WTC11 (cell line): ENCODE measurements around the gene PEX26. TPM values are rescaled to one million over a fixed set of nuclear protein-coding genes. Genes with fewer than 3 reads are reported as not detected.
"Not testable (repeated sequence)": the region's sequence is repeated elsewhere in the genome, so short reads cannot be mapped to it uniquely, and the experiment has no call there.

ENCODE experiments used
- ATAC-seq: fragments of 200-7000 bp; cut with Tn5 transposase; 2 replicates; pipeline ENCODE4 v1.10.0; 2021; ENCODE audit warnings: mild to moderate bottlenecking, moderate library complexity
- CTCF ChIA-PET: fragments of 300-600 bp; sonication (Branson Sonifier 250); formaldehyde crosslinking; loops from one replicate; lab custom pipeline; 2021; ENCODE audit warnings: antibody characterized with exemption; lab: Charles Lee
- POLR2A ChIA-PET: fragments of 350-600 bp; sonication (Branson Sonifier 250); formaldehyde crosslinking; loops from one replicate; lab custom pipeline; 2021; ENCODE audit warnings: antibody characterized with exemption; lab: Charles Lee
- DNase-seq: peaks from one replicate; pipeline ENCODE4 v3.0.0; 2021; ENCODE audit warnings: low spot score
- H3K27ac Mint-ChIP-seq: 2 replicates; pipeline ENCODE4 v1.8.0; 2021; ENCODE audit warnings: mixed read lengths
- H3K27me3 Mint-ChIP-seq: 2 replicates; pipeline ENCODE4 v1.8.0; 2021; ENCODE audit warnings: low read depth, mild to moderate bottlenecking, moderate library complexity, mixed read lengths
- H3K36me3 Mint-ChIP-seq: 2 replicates; pipeline ENCODE4 v1.8.0; 2021; ENCODE audit warnings: mixed read lengths
- H3K4me1 Mint-ChIP-seq: 2 replicates; pipeline ENCODE4 v1.8.0; 2022; ENCODE audit warnings: mixed read lengths
- H3K4me3 Mint-ChIP-seq: 2 replicates; pipeline ENCODE4 v1.8.0; 2021; ENCODE audit warnings: mild to moderate bottlenecking, moderate library complexity, mixed read lengths
- H3K9me3 Mint-ChIP-seq: 2 replicates; pipeline ENCODE4 v1.8.0; 2021; ENCODE audit warnings: mixed read lengths
- ARID4B ChIP-seq: sonication (generic); formaldehyde crosslinking; IDR thresholded peaks from 2 replicates; pipeline ENCODE4 v1.8.0; 2023; ENCODE audit warnings: missing genetic modification reagents, mild to moderate bottlenecking, borderline replicate concordance
- ATF2 ChIP-seq: sonication (generic); formaldehyde crosslinking; IDR thresholded peaks from 2 replicates; pipeline ENCODE4 v1.8.1; 2022; ENCODE audit warnings: low read depth, missing genetic modification reagents, borderline replicate concordance
- CBFB ChIP-seq: sonication (generic); formaldehyde crosslinking; IDR thresholded peaks from 2 replicates; pipeline ENCODE4 v1.8.1; 2022; ENCODE audit warnings: mild to moderate bottlenecking, low read depth, missing genetic modification reagents
- CREM ChIP-seq: sonication (generic); formaldehyde crosslinking; IDR thresholded peaks from 2 replicates; pipeline ENCODE4 v1.8.1; 2022; ENCODE audit warnings: mild to moderate bottlenecking, missing genetic modification reagents, moderate library complexity
- EMX1 ChIP-seq: fragments of 250-450 bp; sonication (Bioruptor Pico); IDR thresholded peaks from 2 replicates; pipeline ENCODE4 v1.8.0; 2021; ENCODE audit warnings: mild to moderate bottlenecking
- ETV6 ChIP-seq: sonication (generic); formaldehyde crosslinking; IDR thresholded peaks from 2 replicates; pipeline ENCODE4 v1.8.1; 2022; ENCODE audit warnings: mild to moderate bottlenecking, missing genetic modification reagents
- GABPB1 ChIP-seq: sonication (generic); formaldehyde crosslinking; IDR thresholded peaks from 2 replicates; pipeline ENCODE4 v1.8.1; 2023; ENCODE audit warnings: mild to moderate bottlenecking, missing genetic modification reagents
- JAZF1 ChIP-seq: fragments of 250-450 bp; sonication (Bioruptor Pico); IDR thresholded peaks from 2 replicates; pipeline ENCODE4 v1.9.0; 2021; ENCODE audit warnings: moderate library complexity, mild to moderate bottlenecking, inconsistent platforms
- MYBL2 ChIP-seq: sonication (generic); formaldehyde crosslinking; IDR thresholded peaks from 2 replicates; pipeline ENCODE4 v1.8.1; 2023; ENCODE audit warnings: mild to moderate bottlenecking, moderate library complexity, missing genetic modification reagents
- NR1H2 ChIP-seq: sonication (generic); formaldehyde crosslinking; IDR thresholded peaks from 2 replicates; pipeline ENCODE4 v1.9.0; 2021; ENCODE audit warnings: mild to moderate bottlenecking, moderate library complexity, missing genetic modification reagents
- SMAD3 ChIP-seq: sonication (generic); formaldehyde crosslinking; IDR thresholded peaks from 2 replicates; pipeline ENCODE4 v1.8.0; 2022; ENCODE audit warnings: missing genetic modification reagents, mild to moderate bottlenecking, borderline replicate concordance
- SOX15 ChIP-seq: fragments of 250-450 bp; sonication (Bioruptor Pico); IDR thresholded peaks from 2 replicates; pipeline ENCODE4 v1.9.0; 2021; ENCODE audit warnings: mild to moderate bottlenecking
- TEAD1 ChIP-seq: sonication (generic); formaldehyde crosslinking; IDR thresholded peaks from 2 replicates; pipeline ENCODE4 v1.8.0; 2022; ENCODE audit warnings: mild to moderate bottlenecking, missing genetic modification reagents
- USF1 ChIP-seq: sonication (generic); formaldehyde crosslinking; IDR thresholded peaks from 2 replicates; pipeline ENCODE4 v1.8.0; 2022; ENCODE audit warnings: mild to moderate bottlenecking, missing genetic modification reagents
- ZNF219 ChIP-seq: sonication (generic); formaldehyde crosslinking; IDR thresholded peaks from 2 replicates; pipeline ENCODE4 v1.8.0; 2023; ENCODE audit warnings: missing genetic modification reagents, mild to moderate bottlenecking, borderline replicate concordance
- total RNA-seq: library from RNA; stranded (reverse); gene quantifications from 3 replicates; pipeline ENCODE4 v1.2.3, GENCODE V29; 2021
- TF ChIP-seq, protein P1 (sequence below): sonication (generic); formaldehyde crosslinking; IDR thresholded peaks from 2 replicates; pipeline ENCODE4 v1.8.1; 2022; ENCODE audit warnings: low read depth, mild to moderate bottlenecking, moderate library complexity, missing genetic modification reagents, borderline replicate concordance
- TF ChIP-seq, protein P2 (sequence below): sonication (generic); formaldehyde crosslinking; IDR thresholded peaks from 2 replicates; pipeline ENCODE4 v1.8.0; 2022; ENCODE audit warnings: mild to moderate bottlenecking, missing genetic modification reagents
- TF ChIP-seq, protein P3 (sequence below): sonication (generic); formaldehyde crosslinking; IDR thresholded peaks from 2 replicates; pipeline ENCODE4 v1.8.1; 2023; ENCODE audit warnings: mild to moderate bottlenecking, missing genetic modification reagents

PEX26 gene
- total RNA-seq, 1 experiment from 2014 or later: 52.3 TPM

- H3K4me3 Mint-ChIP-seq: no peak overlapping the region
- peaks cover 9% of the 10 kb centered on the region for H3K4me1 Mint-ChIP-seq
- CTCF ChIA-PET: interaction anchor here (1.8 to 5.0 kb wide), 3 partner anchors 244 to 330 kb away, joined by 4 to 77 read pairs (median 5); no protein-coding TSS in a partner anchor
- H3K9me3 Mint-ChIP-seq: no peaks in the 10 kb centered on the region
- ATAC-seq: no peak
- H3K27me3 Mint-ChIP-seq: no peaks in the 10 kb centered on the region
- no peaks in the 10 kb centered on the region; the same call in 1 of the 2 replicates for H3K36me3 Mint-ChIP-seq
- TF ChIP-seq CREM (CRISPR knock-in tag) (no peak), MYBL2 (CRISPR knock-in tag) (no peak), TEAD1 (CRISPR knock-in tag) (no peak), ARID4B (CRISPR knock-in tag) (no peak), EMX1 (no peak), JAZF1 (no peak), CBFB (CRISPR knock-in tag) (no peak), USF1 (CRISPR knock-in tag) (no peak), NR1H2 (CRISPR knock-in tag) (no peak), SMAD3 (CRISPR knock-in tag) (no peak)
- TF ChIP-seq, protein P1, sequence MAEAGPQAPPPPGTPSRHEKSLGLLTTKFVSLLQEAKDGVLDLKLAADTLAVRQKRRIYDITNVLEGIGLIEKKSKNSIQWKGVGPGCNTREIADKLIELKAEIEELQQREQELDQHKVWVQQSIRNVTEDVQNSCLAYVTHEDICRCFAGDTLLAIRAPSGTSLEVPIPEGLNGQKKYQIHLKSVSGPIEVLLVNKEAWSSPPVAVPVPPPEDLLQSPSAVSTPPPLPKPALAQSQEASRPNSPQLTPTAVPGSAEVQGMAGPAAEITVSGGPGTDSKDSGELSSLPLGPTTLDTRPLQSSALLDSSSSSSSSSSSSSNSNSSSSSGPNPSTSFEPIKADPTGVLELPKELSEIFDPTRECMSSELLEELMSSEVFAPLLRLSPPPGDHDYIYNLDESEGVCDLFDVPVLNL (CRISPR knock-in tag): no peak
- TF ChIP-seq, protein P2, sequence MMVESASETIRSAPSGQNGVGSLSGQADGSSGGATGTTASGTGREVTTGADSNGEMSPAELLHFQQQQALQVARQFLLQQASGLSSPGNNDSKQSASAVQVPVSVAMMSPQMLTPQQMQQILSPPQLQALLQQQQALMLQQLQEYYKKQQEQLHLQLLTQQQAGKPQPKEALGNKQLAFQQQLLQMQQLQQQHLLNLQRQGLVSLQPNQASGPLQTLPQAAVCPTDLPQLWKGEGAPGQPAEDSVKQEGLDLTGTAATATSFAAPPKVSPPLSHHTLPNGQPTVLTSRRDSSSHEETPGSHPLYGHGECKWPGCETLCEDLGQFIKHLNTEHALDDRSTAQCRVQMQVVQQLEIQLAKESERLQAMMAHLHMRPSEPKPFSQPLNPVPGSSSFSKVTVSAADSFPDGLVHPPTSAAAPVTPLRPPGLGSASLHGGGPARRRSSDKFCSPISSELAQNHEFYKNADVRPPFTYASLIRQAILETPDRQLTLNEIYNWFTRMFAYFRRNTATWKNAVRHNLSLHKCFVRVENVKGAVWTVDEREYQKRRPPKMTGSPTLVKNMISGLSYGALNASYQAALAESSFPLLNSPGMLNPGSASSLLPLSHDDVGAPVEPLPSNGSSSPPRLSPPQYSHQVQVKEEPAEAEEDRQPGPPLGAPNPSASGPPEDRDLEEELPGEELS (CRISPR knock-in tag): no peak
- TF ChIP-seq, all 79 proteins: peak for 0
- DNase-seq: no peak
- no peak overlapping the region; the same call in 1 of the 2 replicates for H3K27ac Mint-ChIP-seq
- POLR2A ChIA-PET: no interaction called here
Measured at GRCh38 chr22:18073467-18073866, 4.3 kb upstream of the PEX26 start.

DNA sequence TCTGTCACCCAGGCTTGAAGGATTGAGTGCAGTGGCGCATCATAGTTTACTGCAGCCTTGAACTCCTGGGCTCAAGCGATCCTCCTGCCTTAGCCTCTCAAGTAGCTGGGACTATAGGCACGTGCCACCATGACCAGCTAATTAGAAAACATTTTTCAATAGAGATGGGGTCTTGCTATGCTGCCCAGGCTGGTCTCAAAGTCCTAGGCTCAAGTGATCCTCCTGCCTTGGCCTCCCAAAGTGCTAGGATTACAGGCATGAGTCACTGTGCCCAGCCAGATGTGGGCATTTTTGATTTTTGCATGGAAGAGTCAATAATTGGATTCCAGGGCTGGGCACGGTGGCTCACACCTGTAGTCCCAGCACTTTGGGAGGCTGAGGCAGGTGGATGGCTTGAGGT lies 3.9 kb upstream of the PEX26 start:
- CTCF ChIA-PET: interaction anchor here (0.7 to 5.0 kb wide), 4 partner anchors 19 to 331 kb away, joined by 3 to 77 read pairs (median 4); no protein-coding TSS in a partner anchor
- H3K27ac Mint-ChIP-seq, H3K36me3 Mint-ChIP-seq, DNase-seq, H3K4me3 Mint-ChIP-seq, H3K27me3 Mint-ChIP-seq, ATAC-seq, H3K9me3 Mint-ChIP-seq: not testable (repeated sequence)
- POLR2A ChIA-PET: interaction anchor here (0.7 kb wide), 1 partner anchor 148 kb away, joined by 5 read pairs; no protein-coding TSS in a partner anchor
- peaks cover 13% of the 10 kb centered on the region for H3K4me1 Mint-ChIP-seq

DNA sequence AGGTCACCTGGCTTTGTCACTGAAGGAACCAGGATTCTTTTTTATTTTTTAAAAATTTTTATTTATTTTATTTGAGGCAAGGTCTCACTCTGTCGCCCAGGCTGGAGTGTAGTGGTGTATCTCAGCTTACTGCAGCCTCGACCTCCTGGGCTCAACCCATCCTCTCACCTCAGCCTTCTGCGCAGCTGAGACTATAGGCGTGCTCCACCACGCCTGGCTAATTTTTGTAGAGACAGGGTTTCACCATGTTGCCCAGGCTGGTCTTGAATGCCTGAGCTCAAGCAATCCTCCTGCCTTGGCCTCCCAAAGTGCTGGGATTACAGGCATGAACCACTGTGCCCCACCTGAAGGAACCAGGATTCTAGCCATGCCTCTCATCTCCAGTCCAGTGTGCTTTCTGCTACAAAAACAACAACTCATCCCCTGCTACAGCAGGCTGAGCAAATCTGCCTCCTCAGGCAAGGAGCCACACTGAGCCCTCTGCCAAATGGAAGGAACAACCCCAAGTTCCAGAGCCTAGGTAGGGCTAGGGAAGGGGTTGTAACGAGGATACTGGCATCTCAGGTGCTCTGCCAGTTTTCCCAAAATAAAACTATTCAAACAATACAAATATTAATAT lies 2.6 kb upstream of the PEX26 start:
- DNase-seq (no peak), ATAC-seq (no peak)
- H3K9me3 Mint-ChIP-seq: no peaks in the 10 kb centered on the region
- ChIA-PET POLR2A (no interaction called here), CTCF (interaction anchor here (0.5 to 5.0 kb wide), 47 partner anchors 10 to 629 kb away, joined by 3 to 107 read pairs (median 6); partner anchors contain the start of genes BCL2L13, TUBA8 and USP18)
- H3K27ac Mint-ChIP-seq: no peak overlapping the region
- no peaks in the 10 kb centered on the region for H3K27me3 Mint-ChIP-seq
- peaks cover 16% of the 10 kb centered on the region for H3K4me1 Mint-ChIP-seq
- no peak overlapping the region for H3K4me3 Mint-ChIP-seq
- TF ChIP-seq, protein P3, sequence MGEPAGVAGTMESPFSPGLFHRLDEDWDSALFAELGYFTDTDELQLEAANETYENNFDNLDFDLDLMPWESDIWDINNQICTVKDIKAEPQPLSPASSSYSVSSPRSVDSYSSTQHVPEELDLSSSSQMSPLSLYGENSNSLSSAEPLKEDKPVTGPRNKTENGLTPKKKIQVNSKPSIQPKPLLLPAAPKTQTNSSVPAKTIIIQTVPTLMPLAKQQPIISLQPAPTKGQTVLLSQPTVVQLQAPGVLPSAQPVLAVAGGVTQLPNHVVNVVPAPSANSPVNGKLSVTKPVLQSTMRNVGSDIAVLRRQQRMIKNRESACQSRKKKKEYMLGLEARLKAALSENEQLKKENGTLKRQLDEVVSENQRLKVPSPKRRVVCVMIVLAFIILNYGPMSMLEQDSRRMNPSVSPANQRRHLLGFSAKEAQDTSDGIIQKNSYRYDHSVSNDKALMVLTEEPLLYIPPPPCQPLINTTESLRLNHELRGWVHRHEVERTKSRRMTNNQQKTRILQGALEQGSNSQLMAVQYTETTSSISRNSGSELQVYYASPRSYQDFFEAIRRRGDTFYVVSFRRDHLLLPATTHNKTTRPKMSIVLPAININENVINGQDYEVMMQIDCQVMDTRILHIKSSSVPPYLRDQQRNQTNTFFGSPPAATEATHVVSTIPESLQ (CRISPR knock-in tag): no peak
- TF ChIP-seq ETV6 (CRISPR knock-in tag) (no peak), GABPB1 (CRISPR knock-in tag) (no peak), SOX15 (CRISPR knock-in tag) (no peak), NR1H2 (CRISPR knock-in tag) (no peak), CREM (CRISPR knock-in tag) (no peak), EMX1 (no peak), ATF2 (CRISPR knock-in tag) (no peak), ZNF219 (no peak)
- H3K36me3 Mint-ChIP-seq: peaks cover 10% of the 10 kb centered on the region
